ENCODE results near the gene FBXL4.

The FBXL4 gene

GRCh38 chr6:98980819-98981218 lies 33.1 kb upstream of the FBXL4 start:
- no peak for TF ChIP-seq CTCF (IDR thresholded peaks at IDR 0.05; ENCODE audit: low read depth, low read length)

DNA sequence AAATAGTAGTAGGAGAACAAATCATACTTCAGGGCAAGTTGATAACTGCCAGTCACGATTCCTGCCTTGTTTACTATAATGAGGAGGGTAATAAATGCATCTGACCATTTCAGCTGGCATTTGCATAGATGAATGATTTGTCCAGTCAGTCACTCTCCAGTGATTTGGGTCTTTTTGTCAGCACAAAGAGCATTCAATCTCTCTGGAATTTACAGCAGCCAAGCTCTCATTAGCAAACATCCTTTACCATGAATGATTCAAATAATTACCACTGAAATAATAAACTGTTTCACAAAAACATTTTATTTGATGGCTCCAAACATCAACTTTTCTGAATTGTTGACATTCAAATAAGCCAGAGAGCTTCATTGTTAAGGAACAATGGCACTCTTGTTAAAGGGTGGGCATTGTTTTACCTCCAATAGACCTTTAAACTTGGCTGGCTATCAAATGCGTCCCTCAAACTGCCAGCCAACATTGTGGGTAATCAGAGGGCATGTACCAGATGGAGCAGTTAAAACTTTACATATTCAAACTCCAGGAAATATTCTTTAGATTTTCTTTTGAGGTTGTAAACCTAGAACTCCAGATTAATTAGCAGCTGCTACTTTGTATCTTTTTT lies 30.0 kb upstream of the FBXL4 start:
- no peak for TF ChIP-seq CTCF (IDR thresholded peaks at IDR 0.05; ENCODE audit: low read depth, low read length)
- DNase-seq (ENCODE audit: extremely low read depth, low read depth) = no peak

More at GRCh38 chr6:98980819-98981218, 33.1 kb upstream of the FBXL4 start:
- no peak for DNase-seq (ENCODE audit: extremely low read depth, low read depth)

DNA sequence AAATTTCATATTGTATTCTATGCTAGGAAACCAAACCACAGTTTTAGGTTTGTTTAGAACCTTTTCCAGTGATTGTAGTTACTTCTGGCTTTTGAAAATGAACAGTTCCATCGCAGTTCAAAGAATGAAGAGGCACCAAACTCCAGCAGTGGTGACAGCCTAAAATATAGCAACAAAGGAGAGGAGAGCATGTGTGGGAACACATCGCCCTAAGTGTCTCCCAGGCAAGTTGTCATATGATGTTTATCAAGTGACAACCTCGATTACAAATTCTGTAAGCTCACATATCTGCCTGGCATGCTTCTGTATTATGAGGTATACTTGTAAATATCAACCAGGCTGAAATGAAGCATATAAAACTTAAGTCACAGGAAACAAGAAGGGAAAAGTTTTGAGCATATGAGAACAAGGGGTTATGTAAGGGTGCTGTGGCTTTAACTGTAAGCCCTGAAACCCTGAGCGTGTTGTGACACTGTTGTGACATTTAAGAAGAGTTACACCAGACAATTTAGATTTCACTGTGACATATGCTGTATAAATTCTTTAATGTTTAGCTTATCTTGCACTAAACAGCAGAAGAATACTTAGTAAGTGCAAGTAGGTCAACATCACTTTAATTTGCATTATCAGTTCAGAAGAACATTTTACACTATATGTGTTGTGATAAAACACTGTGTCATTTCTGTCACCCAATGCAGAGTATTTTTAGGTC lies 29.1 kb upstream of the FBXL4 start:
- DNase-seq (ENCODE audit: extremely low read depth, low read depth) = no peak
- TF ChIP-seq CTCF (IDR thresholded peaks at IDR 0.05; ENCODE audit: low read depth, low read length) = no peak

GRCh38 chr6:98975421-98975820 lies 27.7 kb upstream of the FBXL4 start:
- DNase-seq (ENCODE audit: extremely low read depth, low read depth) = no peak
- TF ChIP-seq CTCF (IDR thresholded peaks at IDR 0.05; ENCODE audit: low read depth, low read length) = no peak

GRCh38 chr6:98974309-98974708 lies 26.6 kb upstream of the FBXL4 start:
- TF ChIP-seq CTCF (IDR thresholded peaks at IDR 0.05; ENCODE audit: low read depth, low read length) = no peak
- DNase-seq (ENCODE audit: extremely low read depth, low read depth) = no peak

- no peak for TF ChIP-seq CTCF (IDR thresholded peaks at IDR 0.05; ENCODE audit: low read depth, low read length)
- no peak for DNase-seq (ENCODE audit: extremely low read depth, low read depth)
These were observed 25.8 kb upstream of the FBXL4 start for GRCh38 chr6:98973571-98973970.

DNA sequence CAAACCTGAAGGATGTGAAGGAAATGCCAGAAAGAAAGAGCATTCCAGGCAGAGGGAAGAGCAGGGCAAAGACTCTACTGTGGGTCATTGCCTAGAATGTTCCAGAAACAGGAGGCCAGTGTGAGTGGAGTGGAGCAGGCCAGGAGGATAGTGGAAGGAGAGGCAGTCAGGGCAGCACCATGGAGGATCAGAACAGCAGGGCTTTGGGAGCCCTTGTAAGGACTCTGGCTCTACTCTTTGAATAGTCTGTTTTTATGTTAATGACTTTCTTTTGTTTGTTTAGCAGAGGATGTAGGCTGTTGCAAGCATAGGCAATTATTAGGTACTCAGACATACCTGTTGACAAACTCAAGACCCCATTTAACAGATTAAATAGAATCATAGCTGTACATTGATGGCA lies 23.6 kb upstream of the FBXL4 start:
- no peak for TF ChIP-seq CTCF (IDR thresholded peaks at IDR 0.05; ENCODE audit: low read depth, low read length)
- no peak for DNase-seq (ENCODE audit: extremely low read depth, low read depth)

All from AG09319 (cell line).